ENCODE measurements around the gene PIP5K1A.
"Not testable (repeated sequence)": the region's sequence is repeated elsewhere in the genome, so short reads cannot be mapped to it uniquely, and the experiment has no call there.

Gene PIP5K1A

DNA sequence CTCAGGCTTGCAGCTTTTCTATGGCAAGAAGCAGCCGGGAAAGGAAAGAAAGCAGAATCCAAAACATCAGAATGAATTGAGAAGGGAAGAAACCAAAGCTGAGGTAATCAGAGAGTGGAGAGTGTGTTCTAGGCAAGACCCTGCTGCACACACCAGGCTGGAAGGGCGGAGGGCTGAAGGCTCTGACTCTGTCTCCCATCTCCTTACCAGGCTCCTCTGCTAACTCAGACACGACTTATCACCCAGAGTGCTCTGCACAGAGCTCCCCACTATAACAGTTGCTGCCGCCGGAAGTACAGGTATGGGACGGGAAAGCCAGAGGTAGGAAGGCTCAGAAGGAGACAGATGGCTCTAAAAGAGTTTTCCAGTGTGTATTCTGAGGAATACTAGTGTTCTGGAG lies 31.2 kb upstream of the PIP5K1A start:
- peak overlapping the region; percentile 98 for H3K4me3 ChIP-seq (ENCODE audit: low read length)
- H3K4me1 ChIP-seq (ENCODE audit: insufficient read depth, low read length), result 0 out of 2 replicates have a peak, but pooled peaks cover 9% of the 10 kb centered on the region
- peaks cover 32% of the 10 kb centered on the region for H3K36me3 ChIP-seq (ENCODE audit: insufficient read depth, low read depth, low read length)

DNA sequence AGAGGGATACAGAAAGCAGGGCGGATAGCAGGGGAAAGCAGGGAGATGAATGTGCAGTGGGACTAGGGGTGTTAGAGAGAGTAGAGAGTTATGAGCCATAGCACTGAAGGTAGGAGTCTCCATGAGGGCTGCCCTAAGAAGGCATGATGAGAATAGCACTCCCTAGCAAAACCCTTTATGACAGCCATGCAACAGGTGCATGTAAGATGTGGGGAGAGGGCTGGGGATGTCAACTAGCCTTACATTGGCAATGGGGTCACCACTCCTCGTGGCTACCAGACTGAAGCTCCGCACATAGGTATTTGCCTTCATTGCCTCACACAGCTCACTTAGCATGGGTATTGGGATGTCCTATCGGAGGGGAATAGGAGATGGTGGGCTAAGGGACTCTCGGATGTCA lies 27.2 kb upstream of the PIP5K1A start:
- no peaks in the 10 kb centered on the region for H3K27me3 ChIP-seq (ENCODE audit: insufficient read depth, low read length)
- H3K36me3 ChIP-seq (ENCODE audit: insufficient read depth, low read depth, low read length), result peaks cover 52% of the 10 kb centered on the region
- no peak overlapping the region for H3K27ac ChIP-seq (ENCODE audit: low read length)

More for the DNA sequence above, 31.2 kb upstream of the PIP5K1A start:
- Histone ChIP-seq H3K9ac (ENCODE audit: low read depth, low read length) (peak overlapping the region; percentile 96; the same call in 1 of the 2 replicates), H3K9me3 (ENCODE audit: insufficient read depth, low read depth, low read length) (no peaks in the 10 kb centered on the region), H3K27me3 (ENCODE audit: insufficient read depth, low read length) (no peaks in the 10 kb centered on the region), H3K27ac (ENCODE audit: low read length) (no peak overlapping the region)

DNA sequence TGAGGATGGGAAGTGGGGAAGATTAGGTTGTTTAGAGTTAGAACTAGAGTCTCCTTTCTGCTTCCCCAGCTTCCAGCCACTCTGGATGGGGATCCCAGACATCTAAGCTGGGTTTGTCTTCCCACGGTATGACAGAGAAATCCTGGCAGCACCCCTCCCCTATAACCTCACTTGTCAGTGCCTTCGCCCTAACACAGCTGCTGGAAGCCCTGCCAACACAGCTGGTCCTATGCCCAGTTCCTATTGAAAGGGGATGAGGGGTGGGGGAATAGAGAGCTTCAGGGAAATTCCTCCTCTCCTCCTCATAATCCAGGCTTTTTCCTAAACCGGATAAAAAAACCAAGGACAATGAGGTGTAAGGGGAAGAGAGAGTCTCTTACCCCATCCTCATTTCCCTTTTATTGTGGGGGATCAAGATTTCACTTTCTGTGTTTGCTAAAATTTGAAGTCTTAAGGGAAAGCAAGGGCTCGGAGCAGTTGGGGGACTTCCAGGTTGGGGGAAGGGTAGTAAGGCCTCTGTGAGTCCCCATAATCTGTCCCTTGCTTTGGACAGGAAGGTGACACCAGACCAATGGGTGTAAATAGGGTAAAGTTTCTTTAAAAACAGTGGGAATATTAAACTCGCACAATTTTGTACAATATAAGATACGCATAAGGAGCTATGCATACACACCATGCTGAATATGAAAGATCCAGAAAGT lies 23.2 kb upstream of the PIP5K1A start:
- Histone ChIP-seq H3K36me3 (ENCODE audit: insufficient read depth, low read depth, low read length) (peaks cover 59% of the 10 kb centered on the region), H3K27ac (ENCODE audit: low read length) (no peak overlapping the region), H3K4me1 (ENCODE audit: insufficient read depth, low read length) (no peaks in the 10 kb centered on the region)

More for the DNA sequence above, 27.2 kb upstream of the PIP5K1A start:
- Histone ChIP-seq H3K9ac (ENCODE audit: low read depth, low read length) (no peak overlapping the region), H3K4me3 (ENCODE audit: low read length) (no peak overlapping the region), H3K4me1 (ENCODE audit: insufficient read depth, low read length) (0 out of 2 replicates have a peak, but pooled peaks cover 3% of the 10 kb centered on the region), H3K9me3 (ENCODE audit: insufficient read depth, low read depth, low read length) (no peaks in the 10 kb centered on the region)

DNA sequence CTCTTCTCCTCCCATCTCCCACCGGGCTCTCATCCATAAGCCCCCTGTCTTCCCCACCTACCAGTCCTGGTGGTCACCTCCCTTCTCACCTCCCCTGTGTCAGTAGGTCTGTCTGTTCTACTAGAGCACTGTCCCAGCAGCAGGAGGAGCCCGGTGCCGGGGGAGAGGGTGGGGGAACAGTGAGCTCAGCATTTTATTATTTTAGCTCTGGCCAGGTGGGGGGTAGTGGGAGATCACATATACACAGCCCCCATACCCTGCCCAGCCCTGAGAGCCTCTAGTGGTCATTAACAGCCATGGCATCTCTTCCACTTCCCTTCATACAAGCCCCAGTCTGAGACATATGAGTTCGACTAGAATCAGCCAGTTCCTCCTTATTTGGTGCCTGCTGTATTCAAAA lies 22.5 kb upstream of the PIP5K1A start, which contains the start of gene TMOD4:
TMOD4 (minus strand) TSS at position 119 of the 400 bp plus-strand sequence. CDS start 1,106 bp downstream, outside the sequence.
- Histone ChIP-seq H3K9me3 (ENCODE audit: insufficient read depth, low read depth, low read length) (no peaks in the 10 kb centered on the region), H3K4me3 (ENCODE audit: low read length) (no peak within 1 kb of the TSS)

More for the DNA sequence above, 23.2 kb upstream of the PIP5K1A start:
- Histone ChIP-seq H3K4me3 (ENCODE audit: low read length) (no peak overlapping the region), H3K9ac (ENCODE audit: low read depth, low read length) (no peak overlapping the region), H3K9me3 (ENCODE audit: insufficient read depth, low read depth, low read length) (no peaks in the 10 kb centered on the region), H3K27me3 (ENCODE audit: insufficient read depth, low read length) (no peaks in the 10 kb centered on the region)

DNA sequence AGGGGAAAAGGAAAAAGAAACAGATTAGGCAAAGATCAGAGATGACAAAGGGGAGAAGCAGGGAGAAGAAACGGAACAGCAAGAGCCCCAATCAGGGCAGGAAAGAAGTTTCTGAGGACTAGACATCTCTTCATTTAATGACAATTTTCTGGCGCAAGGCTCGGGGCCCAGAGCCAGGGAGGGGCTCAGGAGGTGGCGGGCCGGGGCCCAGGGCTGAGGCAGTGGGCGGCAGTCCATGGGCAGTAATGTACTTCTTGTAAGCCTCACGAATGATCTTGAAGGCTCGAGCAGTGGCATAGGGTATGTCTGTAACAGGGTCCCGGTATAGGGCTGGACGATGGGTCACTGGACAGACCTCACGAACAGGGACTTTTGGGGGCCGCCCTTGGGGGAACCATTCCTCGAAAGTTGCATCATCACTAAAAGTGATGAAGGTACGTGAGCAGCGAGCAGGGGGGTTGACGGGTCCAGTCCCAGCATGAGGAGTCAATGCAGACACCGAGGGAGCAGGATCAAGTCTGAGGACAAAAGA lies 21.8 kb upstream of the PIP5K1A start:
- no peaks in the 10 kb centered on the region for H3K4me1 ChIP-seq (ENCODE audit: insufficient read depth, low read length)
- no peaks in the 10 kb centered on the region for H3K27me3 ChIP-seq (ENCODE audit: insufficient read depth, low read length)
- H3K4me3 ChIP-seq (ENCODE audit: low read length), result no peak overlapping the region
- H3K36me3 ChIP-seq (ENCODE audit: insufficient read depth, low read depth, low read length), result peaks cover 70% of the 10 kb centered on the region
- no peak overlapping the region for H3K9ac ChIP-seq (ENCODE audit: low read depth, low read length)
- H3K27ac ChIP-seq (ENCODE audit: low read length), result no peak overlapping the region
- H3K9me3 ChIP-seq (ENCODE audit: insufficient read depth, low read depth, low read length), result no peaks in the 10 kb centered on the region

More for the DNA sequence above, 22.5 kb upstream of the PIP5K1A start, which contains the start of gene TMOD4:
- no peak within 1 kb of the TSS for H3K27ac ChIP-seq (ENCODE audit: low read length)
- H3K4me1 ChIP-seq (ENCODE audit: insufficient read depth, low read length), result no peaks in the 10 kb centered on the region
- no peaks in the 10 kb centered on the region for H3K27me3 ChIP-seq (ENCODE audit: insufficient read depth, low read length)
- H3K9ac ChIP-seq (ENCODE audit: low read depth, low read length), result no peak within 1 kb of the TSS
- peaks cover 63% of the 10 kb centered on the region for H3K36me3 ChIP-seq (ENCODE audit: insufficient read depth, low read depth, low read length)

DNA sequence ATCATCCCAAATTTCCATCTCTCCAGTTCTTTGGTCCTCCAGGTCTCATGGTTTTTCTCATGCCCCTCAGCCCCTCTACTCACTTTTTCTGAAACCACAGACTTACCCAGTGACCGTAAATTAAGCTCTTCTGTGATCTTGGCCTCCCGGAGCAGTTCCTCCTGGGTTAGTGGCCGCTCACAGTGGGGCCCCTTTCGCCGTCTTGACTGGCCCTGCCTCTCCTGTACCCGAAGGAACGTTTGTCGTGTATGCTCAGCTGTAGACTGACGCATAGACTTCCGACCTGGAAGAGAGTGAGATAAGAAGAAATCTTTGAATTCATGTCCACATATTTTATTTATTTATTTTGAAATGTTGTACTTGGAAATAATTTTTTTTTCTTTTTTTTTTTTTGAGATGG lies 14.1 kb upstream of the PIP5K1A start:
- no peak overlapping the region for H3K9ac ChIP-seq (ENCODE audit: low read depth, low read length)
- no peaks in the 10 kb centered on the region for H3K27me3 ChIP-seq (ENCODE audit: insufficient read depth, low read length)
- no peak overlapping the region for H3K27ac ChIP-seq (ENCODE audit: low read length)
- H3K4me1 ChIP-seq (ENCODE audit: insufficient read depth, low read length), result no peaks in the 10 kb centered on the region
- no peaks in the 10 kb centered on the region for H3K9me3 ChIP-seq (ENCODE audit: insufficient read depth, low read depth, low read length)
- H3K36me3 ChIP-seq (ENCODE audit: insufficient read depth, low read depth, low read length), result peaks cover 65% of the 10 kb centered on the region
- H3K4me3 ChIP-seq (ENCODE audit: low read length), result no peak overlapping the region

DNA sequence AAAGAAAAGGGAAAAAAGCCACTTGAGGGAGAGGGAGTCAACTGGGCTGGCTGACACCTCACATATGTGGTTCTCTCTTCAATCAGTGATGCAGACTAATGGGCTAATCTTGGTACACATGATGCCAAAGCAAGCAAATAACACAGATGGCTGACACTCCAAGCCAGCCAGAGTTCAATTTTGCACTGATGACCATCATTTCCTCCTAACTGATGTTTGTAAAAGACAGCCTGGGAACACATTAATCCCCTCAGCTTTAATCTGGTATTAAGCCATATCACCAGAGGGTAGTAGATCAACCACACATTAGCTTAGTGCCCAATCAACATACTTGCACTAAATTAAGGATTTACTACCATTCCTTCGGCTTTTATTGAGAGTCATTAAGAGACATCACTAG lies 11.1 kb upstream of the PIP5K1A start:
- H3K4me1 ChIP-seq (ENCODE audit: insufficient read depth, low read length), result no peaks in the 10 kb centered on the region
- no peak overlapping the region for H3K27ac ChIP-seq (ENCODE audit: low read length)
- H3K9me3 ChIP-seq (ENCODE audit: insufficient read depth, low read depth, low read length), result no peaks in the 10 kb centered on the region
- no peaks in the 10 kb centered on the region for H3K27me3 ChIP-seq (ENCODE audit: insufficient read depth, low read length)
- no peak overlapping the region for H3K9ac ChIP-seq (ENCODE audit: low read depth, low read length)
- H3K4me3 ChIP-seq (ENCODE audit: low read length), result no peak overlapping the region
- H3K36me3 ChIP-seq (ENCODE audit: insufficient read depth, low read depth, low read length), result peaks cover 39% of the 10 kb centered on the region

DNA sequence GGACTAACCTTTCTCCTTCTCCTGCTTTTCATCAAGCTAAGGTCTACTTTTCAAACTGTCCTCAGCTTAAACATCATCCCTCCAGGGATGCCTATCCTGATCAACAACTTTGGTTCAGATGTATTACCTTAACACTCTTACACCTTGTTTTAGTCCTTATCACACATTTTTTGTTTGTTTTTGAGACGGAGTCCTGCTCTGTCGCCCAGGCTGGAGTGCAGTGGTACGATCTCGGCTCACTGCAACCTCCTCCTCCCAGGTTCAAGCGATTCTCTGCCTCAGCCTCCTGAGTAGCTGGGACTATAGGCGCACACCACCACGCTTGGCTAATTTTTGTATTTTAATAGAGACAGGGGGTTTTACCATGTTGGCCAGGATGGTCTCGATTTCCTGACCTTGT lies 9.7 kb upstream of the PIP5K1A start:
- not testable (repeated sequence) for H3K9me3 ChIP-seq (ENCODE audit: insufficient read depth, low read depth, low read length); H3K27ac ChIP-seq (ENCODE audit: low read length); H3K27me3 ChIP-seq (ENCODE audit: insufficient read depth, low read length); H3K4me1 ChIP-seq (ENCODE audit: insufficient read depth, low read length)
- Histone ChIP-seq H3K9ac (ENCODE audit: low read depth, low read length) (peak overlapping the region; percentile 98; the same call in 1 of the 2 replicates), H3K4me3 (ENCODE audit: low read length) (peak overlapping the region; percentile 100), H3K36me3 (ENCODE audit: insufficient read depth, low read depth, low read length) (peaks cover 24% of the 10 kb centered on the region)

DNA sequence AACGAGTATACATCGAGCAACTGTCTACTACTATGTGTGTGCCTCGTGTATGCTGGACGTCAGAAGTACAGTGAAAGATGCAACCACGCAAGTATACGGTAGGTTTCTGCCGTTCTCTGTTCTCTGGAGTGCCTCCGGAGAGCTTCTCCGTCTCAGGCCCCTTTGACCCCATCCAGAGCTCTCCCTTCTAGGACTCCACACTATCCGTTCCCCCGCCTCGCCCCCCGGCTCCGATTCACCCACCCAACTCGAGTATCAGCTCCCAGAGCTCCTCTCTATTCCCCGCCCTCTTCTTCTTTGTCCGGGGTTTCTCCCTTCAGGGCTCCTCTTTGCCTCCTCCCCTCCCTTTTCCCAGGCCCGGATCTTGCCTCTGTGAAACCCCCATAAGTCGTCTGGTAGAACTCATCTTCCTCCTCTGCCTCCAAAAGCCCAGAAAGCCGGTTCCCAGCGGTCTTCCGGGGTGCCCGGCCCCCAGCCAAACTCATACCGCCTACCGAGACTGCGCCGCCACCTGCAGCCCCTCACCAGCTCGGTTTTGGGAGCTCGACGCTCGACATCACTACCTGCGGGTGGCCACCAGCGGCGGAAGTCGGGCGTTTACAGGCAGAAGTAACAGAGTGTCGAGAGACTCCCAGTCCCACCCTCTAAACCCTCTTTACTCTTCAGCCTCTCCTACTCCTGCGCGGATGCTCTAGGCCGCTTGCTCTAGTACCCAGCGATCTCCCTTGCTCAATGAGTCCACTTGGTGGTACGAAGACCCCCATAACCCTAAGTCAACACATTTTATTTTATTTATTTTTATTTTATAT lies 8.5 kb upstream of the PIP5K1A start, which contains the start of gene VPS72:
VPS72 (minus strand) TSS at position 561 of the 809 bp plus-strand sequence; CDS start at position 485, 76 bp downstream.
- H3K4me1 ChIP-seq (ENCODE audit: insufficient read depth, low read length), result no peaks in the 10 kb centered on the region
- H3K27me3 ChIP-seq (ENCODE audit: insufficient read depth, low read length), result no peaks in the 10 kb centered on the region
- peaks cover 13% of the 10 kb centered on the region for H3K36me3 ChIP-seq (ENCODE audit: insufficient read depth, low read depth, low read length)
- H3K9ac ChIP-seq (ENCODE audit: low read depth, low read length), result peak within 1 kb of the TSS; percentile 98
- peak within 1 kb of the TSS; percentile 53 for H3K27ac ChIP-seq (ENCODE audit: low read length)
- no peaks in the 10 kb centered on the region for H3K9me3 ChIP-seq (ENCODE audit: insufficient read depth, low read depth, low read length)
- H3K4me3 ChIP-seq (ENCODE audit: low read length), result peak within 1 kb of the TSS; percentile 100

DNA sequence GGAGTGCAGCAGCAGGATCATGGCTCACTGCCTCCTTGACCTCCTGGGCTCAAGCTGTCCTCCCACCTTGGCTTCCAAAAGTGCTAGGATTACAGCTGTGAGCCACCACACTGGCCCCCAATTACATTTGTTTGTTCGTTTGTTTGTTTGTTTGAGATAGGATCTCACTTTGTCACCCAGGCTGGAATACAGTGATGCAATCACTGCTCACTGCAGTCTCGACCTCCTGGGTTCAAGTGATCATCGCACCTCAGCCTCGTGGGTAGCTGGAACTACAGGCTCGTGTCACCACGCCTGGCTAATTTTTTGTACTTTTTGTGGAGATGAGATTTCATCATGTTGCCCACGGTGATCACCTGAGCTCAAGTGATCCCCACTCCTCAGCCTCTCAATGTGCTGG lies 6.3 kb upstream of the PIP5K1A start:
- no peak overlapping the region for H3K4me3 ChIP-seq (ENCODE audit: low read length)
- no peaks in the 10 kb centered on the region for H3K9me3 ChIP-seq (ENCODE audit: insufficient read depth, low read depth, low read length)
- no peak overlapping the region for H3K9ac ChIP-seq (ENCODE audit: low read depth, low read length)
- H3K27ac ChIP-seq (ENCODE audit: low read length), result no peak overlapping the region
- H3K27me3 ChIP-seq (ENCODE audit: insufficient read depth, low read length), result no peaks in the 10 kb centered on the region
- H3K36me3 ChIP-seq (ENCODE audit: insufficient read depth, low read depth, low read length), result no peaks in the 10 kb centered on the region
- no peaks in the 10 kb centered on the region; the same call in 1 of the 2 replicates for H3K4me1 ChIP-seq (ENCODE audit: insufficient read depth, low read length)

DNA sequence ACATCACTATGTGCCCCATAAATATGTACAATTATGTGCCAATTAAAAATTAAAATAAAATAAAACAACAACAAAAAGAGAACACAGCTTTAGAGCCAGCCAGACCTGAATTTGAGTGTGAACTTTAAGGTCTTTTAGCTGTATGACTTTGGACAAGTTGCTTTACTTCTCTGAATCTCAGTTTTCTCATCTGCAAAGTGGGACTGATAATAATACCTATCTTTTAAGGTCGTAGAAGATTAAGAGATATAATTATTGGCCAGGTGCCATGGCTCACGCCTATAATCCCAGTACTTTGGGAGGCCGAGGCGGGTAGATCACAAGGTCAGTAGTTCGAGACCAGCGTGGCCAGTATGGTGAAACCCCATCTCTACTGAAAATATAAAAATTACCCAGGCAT lies 5.0 kb upstream of the PIP5K1A start:
- no peaks in the 10 kb centered on the region for H3K27me3 ChIP-seq (ENCODE audit: insufficient read depth, low read length)
- no peaks in the 10 kb centered on the region for H3K36me3 ChIP-seq (ENCODE audit: insufficient read depth, low read depth, low read length)
- no peaks in the 10 kb centered on the region; the same call in 1 of the 2 replicates for H3K4me1 ChIP-seq (ENCODE audit: insufficient read depth, low read length)
- no peak overlapping the region for H3K27ac ChIP-seq (ENCODE audit: low read length)
- no peak overlapping the region for H3K4me3 ChIP-seq (ENCODE audit: low read length)
- H3K9me3 ChIP-seq (ENCODE audit: insufficient read depth, low read depth, low read length), result no peaks in the 10 kb centered on the region
- H3K9ac ChIP-seq (ENCODE audit: low read depth, low read length), result no peak overlapping the region

Data from iPS-20b (cell line).